Suprapubic skin (tissue), 4 donors: ENCODE measurements around the gene KCNK5.

Source experiments
- EP300 ChIP-seq: sonication (generic); formaldehyde crosslinking; IDR thresholded peaks from one replicate; pipeline ENCODE4 v1.6.1; 2017; ENCODE audit warnings: antibody characterized with exemption
- POLR2A ChIP-seq, 2 donors: fragments of 450-650 bp; IDR thresholded peaks; one replicate each; pipeline ENCODE4 v1.6.1; 2017; ENCODE audit warnings: antibody characterized with exemption in 2 of 2, mild to moderate bottlenecking in 2 of 2, moderate library complexity in 2 of 2
- POLR2AphosphoS5 ChIP-seq, 3 donors: sonication (generic); formaldehyde crosslinking; IDR thresholded peaks; one replicate each; pipeline ENCODE4 v1.6.1; 2017; ENCODE audit warnings: antibody characterized with exemption in 3 of 3
- TF ChIP-seq, protein P1 (sequence below), 2 donors: fragments of 200-600 bp in 1 of 2; fragments of 450-650 bp in 1 of 2; sonication (generic) in 1 of 2; IDR thresholded peaks; one replicate each; pipeline ENCODE4 v1.5.1; 2016 to 2019; ENCODE audit warnings: antibody characterized with exemption in 2 of 2, mild to moderate bottlenecking in 1 of 2, moderate library complexity in 1 of 2

DNA sequence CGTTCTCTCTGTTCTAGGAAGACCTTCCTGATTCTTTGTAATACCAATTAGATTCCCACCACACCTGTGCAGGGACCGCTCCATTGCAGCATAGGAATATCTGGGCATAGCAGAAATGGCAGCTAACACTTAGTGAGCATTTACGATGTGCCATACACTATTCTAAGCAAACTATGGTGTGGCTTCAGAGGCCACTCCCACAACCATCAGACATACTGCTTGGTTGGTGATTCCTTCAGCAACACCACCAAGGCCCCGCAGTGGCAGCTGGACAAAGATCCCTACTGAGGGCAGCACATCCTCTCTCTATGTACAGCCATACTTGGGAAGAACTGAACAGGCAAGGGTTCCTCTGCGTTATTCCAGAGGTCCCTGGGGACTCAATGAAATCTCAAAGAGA lies 6.2 kb downstream of the KCNK5 start:
- TF ChIP-seq POLR2AphosphoS5 (IDR thresholded peaks at IDR 0.05) (no peak), EP300 (no peak), POLR2A (IDR thresholded peaks at IDR 0.05) (no peak)
- TF ChIP-seq, protein P1, sequence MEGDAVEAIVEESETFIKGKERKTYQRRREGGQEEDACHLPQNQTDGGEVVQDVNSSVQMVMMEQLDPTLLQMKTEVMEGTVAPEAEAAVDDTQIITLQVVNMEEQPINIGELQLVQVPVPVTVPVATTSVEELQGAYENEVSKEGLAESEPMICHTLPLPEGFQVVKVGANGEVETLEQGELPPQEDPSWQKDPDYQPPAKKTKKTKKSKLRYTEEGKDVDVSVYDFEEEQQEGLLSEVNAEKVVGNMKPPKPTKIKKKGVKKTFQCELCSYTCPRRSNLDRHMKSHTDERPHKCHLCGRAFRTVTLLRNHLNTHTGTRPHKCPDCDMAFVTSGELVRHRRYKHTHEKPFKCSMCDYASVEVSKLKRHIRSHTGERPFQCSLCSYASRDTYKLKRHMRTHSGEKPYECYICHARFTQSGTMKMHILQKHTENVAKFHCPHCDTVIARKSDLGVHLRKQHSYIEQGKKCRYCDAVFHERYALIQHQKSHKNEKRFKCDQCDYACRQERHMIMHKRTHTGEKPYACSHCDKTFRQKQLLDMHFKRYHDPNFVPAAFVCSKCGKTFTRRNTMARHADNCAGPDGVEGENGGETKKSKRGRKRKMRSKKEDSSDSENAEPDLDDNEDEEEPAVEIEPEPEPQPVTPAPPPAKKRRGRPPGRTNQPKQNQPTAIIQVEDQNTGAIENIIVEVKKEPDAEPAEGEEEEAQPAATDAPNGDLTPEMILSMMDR (IDR thresholded peaks at IDR 0.05) = no peak
